Right lobe of liver (tissue), 4 donors: ENCODE results near the gene YKT6.

Experiments used
- CTCF ChIP-seq, 4 donors: fragments of 200-600 bp in 3 of 4; fragments of 450-650 bp in 1 of 4; IDR thresholded peaks; one replicate each; pipeline versions ENCODE4 v1.5.1 to v1.8.0; 2016 to 2022; ENCODE audit warnings: antibody characterized with exemption in 4 of 4, mild to moderate bottlenecking in 2 of 4
- POLR2A ChIP-seq: fragments of 450-650 bp; IDR thresholded peaks from one replicate; pipeline ENCODE4 v1.6.1; 2017; ENCODE audit warnings: antibody characterized with exemption, mild to moderate bottlenecking
- donor health status: DM: no; HTN: no; CAD: no.
- donor health status: DM: no; HTN: no; CAD: no.
- donor health status: DM: no; HTN: yes; CAD: no.

- no peak for TF ChIP-seq CTCF (IDR thresholded peaks at IDR 0.05)
- TF ChIP-seq POLR2A = no peak
Measured at GRCh38 chr7:44218418-44219201, 17.8 kb downstream of the YKT6 start.
